Fibroblast of skin of scalp (primary cell): Measurements from ENCODE around the gene AP3D1.

Experiments
- DNase-seq: peaks from one replicate; pipeline ENCODE4 v3.0.0-alpha.2; 2013

AP3D1 gene

GRCh38 chr19:2059422-2060201 lies 91.8 kb downstream of the AP3D1 start:
- peak; percentile 88 for DNase-seq

- DNase-seq: no peak
Measured at GRCh38 chr19:2058570-2059421, 92.6 kb downstream of the AP3D1 start.

GRCh38 chr19:2057484-2058469 lies 93.6 kb downstream of the AP3D1 start:
- no peak for DNase-seq

GRCh38 chr19:2056837-2057192 lies 94.6 kb downstream of the AP3D1 start:
- no peak for DNase-seq

- peak; percentile 83 for DNase-seq
Measured at GRCh38 chr19:2055931-2056836, 95.2 kb downstream of the AP3D1 start.

- no peak for DNase-seq
Measured at GRCh38 chr19:2054763-2055162, 96.6 kb downstream of the AP3D1 start.

GRCh38 chr19:2053601-2054389 lies 97.6 kb downstream of the AP3D1 start:
- DNase-seq: no peak

- DNase-seq: no peak
Measured at GRCh38 chr19:2051773-2052704, 99.3 kb downstream of the AP3D1 start.

GRCh38 chr19:2050991-2051772 lies 100.2 kb downstream of the AP3D1 start, which contains the start of gene MKNK2:
Gene MKNK2, minus strand, starts transcription at chr19:2051244. Its CDS starts 393 bp downstream, at chr19:2050851.
- DNase-seq: peak; percentile 89
